ENCODE results near the gene FOXP4. TPM values are rescaled to one million over a fixed set of nuclear protein-coding genes. Genes with fewer than 3 reads are reported as not detected.
A peak's percentile ranks its signal among the peaks of the same experiment; 100 is the strongest.
"Not testable (repeated sequence)": the region's sequence is repeated elsewhere in the genome, so short reads cannot be mapped to it uniquely, and the experiment has no call there.

Gene FOXP4
- total RNA-seq, 1 experiment from 2014 or later = 1.2 TPM

- in situ Hi-C loops (cut with HindIII; ENCODE audit: low pct_unique_long_range_greater_than_20kb, low sequenced_read_pairs) = no loop called here
- DNase-seq (ENCODE audit: low read depth, low spot score) = no peak
These were observed 53.8 kb downstream of the FOXP4 start for GRCh38 chr6:41599852-41600445.

DNA sequence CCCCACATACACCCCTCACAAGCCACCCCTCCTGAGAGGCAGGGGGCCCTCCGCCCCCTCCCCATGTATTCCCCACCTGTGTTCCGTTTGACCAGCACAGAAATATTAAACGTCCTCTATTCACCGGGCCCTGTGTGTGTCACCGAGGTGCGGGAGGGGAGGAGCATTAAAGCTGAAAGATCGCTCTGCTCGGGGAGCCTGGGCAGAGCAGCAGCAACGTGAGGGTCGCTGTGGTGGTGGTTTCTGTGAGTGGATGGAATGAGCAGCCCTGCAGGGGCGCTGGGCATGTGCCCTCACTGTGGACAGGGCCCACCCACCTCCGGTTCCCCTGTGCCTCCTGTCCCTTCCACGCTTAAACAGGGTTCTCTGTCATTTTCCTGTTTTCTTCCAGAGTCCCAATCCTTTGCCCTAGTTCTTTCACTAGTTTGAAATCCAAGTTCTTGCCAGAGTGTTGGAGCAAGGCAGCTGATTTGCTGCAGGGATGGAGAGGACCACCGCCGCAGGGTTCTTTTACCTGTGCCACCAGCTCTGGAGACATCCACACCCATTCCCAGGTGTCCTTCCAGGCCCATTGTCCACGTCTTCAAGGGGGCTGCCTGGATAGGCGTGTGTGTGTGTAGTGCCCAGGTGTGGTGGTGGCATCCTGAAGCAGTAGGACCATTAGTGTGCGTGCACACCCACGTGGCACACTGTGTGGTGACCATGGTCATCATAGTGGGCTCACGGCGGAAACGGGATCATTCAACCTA, 54.5 kb downstream of the FOXP4 start:
- DNase-seq (ENCODE audit: low read depth, low spot score) = no peak
- in situ Hi-C loops (cut with HindIII; ENCODE audit: low pct_unique_long_range_greater_than_20kb, low sequenced_read_pairs) = no loop called here

DNA sequence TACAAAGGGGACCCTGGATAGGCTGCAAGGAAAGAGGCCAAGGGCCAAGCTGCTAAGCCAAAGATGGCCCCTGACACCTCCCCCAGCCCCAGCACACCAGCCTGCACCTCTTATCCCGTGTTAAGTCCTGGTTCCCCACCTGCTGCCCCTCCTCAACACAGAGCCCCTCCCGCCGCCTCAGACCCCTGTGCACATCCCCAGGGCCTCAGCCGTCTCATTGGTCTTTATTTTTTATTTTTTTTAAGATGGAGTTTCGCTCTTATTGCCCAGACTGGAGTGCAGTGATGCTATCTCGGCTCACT, 55.0 kb downstream of the FOXP4 start:
- no peak for DNase-seq (ENCODE audit: low read depth, low spot score)
- in situ Hi-C loops (cut with HindIII; ENCODE audit: low pct_unique_long_range_greater_than_20kb, low sequenced_read_pairs) = no loop called here

- in situ Hi-C loops (cut with HindIII; ENCODE audit: low pct_unique_long_range_greater_than_20kb, low sequenced_read_pairs) = no loop called here
- DNase-seq (ENCODE audit: low read depth, low spot score) = no peak
These were observed 56.2 kb downstream of the FOXP4 start for GRCh38 chr6:41602422-41602743.

DNA sequence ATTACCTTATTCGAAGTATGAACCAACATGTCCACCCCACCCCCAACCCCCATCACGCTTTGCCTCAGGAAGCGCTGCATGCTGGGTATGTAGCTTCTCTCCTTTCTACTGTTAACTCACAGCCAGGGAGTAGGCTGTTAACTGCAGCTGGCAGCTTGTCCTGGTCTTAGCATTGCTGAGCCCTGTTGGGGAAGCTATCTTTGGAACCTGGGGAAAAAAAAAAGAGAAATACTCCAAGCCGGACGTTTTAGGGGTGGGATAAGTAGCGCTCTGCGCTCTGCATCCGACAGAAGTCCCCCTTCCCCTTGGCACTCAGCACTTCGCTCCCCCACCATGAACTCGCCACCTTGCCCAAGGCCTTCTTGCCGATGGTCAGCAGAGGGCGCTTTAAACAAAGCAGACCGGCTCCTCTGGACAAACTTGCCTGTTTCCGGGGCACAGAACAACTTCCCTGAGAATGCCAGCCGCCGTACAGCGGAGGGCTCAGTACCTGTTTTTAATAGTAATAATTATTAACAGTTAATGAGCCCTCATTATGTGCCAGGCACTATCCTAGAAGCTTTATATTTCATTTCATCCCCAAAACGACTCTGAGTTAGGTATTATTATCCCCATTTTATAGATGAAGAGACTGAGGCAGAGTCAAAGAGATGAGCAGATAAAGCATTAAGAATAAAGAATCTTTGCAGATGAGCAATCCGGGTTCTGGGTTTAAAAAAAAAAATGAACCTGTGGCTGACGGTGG, 56.9 kb downstream of the FOXP4 start:
- in situ Hi-C loops (cut with HindIII; ENCODE audit: low pct_unique_long_range_greater_than_20kb, low sequenced_read_pairs) = no loop called here
- peak; percentile 89 for DNase-seq (ENCODE audit: low read depth, low spot score)

- in situ Hi-C loops (cut with HindIII; ENCODE audit: low pct_unique_long_range_greater_than_20kb, low sequenced_read_pairs) = no loop called here
These were observed 57.8 kb downstream of the FOXP4 start for GRCh38 chr6:41604006-41604405.

DNA sequence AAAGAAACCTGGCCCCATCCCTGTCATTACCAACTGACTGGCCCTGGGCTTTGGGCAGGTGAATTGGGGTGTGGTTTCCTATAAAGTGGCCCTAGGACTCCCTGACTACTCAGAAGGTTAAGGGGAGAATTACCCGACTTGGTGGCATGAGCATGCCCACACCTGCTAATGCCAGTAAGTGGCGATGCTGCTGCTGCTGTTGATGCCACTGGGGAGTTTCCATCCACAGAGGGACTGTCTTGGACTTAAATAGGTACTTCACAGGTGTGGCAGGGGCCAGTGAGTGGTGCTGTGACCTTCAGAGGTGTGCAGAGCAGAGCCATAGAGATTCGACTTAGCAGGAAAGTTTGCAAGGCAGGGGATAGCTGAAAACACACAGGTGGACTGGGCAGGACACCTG, 59.5 kb downstream of the FOXP4 start:
- DNase-seq (ENCODE audit: low read depth, low spot score) = no peak
- in situ Hi-C loops (cut with HindIII; ENCODE audit: low pct_unique_long_range_greater_than_20kb, low sequenced_read_pairs) = no loop called here

More at GRCh38 chr6:41604006-41604405, 57.8 kb downstream of the FOXP4 start:
- no peak for DNase-seq (ENCODE audit: low read depth, low spot score)

- in situ Hi-C loops (cut with HindIII; ENCODE audit: low pct_unique_long_range_greater_than_20kb, low sequenced_read_pairs) = no loop called here
- DNase-seq (ENCODE audit: low read depth, low spot score) = no peak
These were observed 60.9 kb downstream of the FOXP4 start for GRCh38 chr6:41607036-41607435.

GRCh38 chr6:41607736-41608135, 61.6 kb downstream of the FOXP4 start:
- DNase-seq (ENCODE audit: low read depth, low spot score) = no peak
- in situ Hi-C loops (cut with HindIII; ENCODE audit: low pct_unique_long_range_greater_than_20kb, low sequenced_read_pairs) = no loop called here

GRCh38 chr6:41608443-41609151, 62.4 kb downstream of the FOXP4 start:
- DNase-seq (ENCODE audit: low read depth, low spot score) = no peak
- in situ Hi-C loops (cut with HindIII; ENCODE audit: low pct_unique_long_range_greater_than_20kb, low sequenced_read_pairs) = no loop called here

DNA sequence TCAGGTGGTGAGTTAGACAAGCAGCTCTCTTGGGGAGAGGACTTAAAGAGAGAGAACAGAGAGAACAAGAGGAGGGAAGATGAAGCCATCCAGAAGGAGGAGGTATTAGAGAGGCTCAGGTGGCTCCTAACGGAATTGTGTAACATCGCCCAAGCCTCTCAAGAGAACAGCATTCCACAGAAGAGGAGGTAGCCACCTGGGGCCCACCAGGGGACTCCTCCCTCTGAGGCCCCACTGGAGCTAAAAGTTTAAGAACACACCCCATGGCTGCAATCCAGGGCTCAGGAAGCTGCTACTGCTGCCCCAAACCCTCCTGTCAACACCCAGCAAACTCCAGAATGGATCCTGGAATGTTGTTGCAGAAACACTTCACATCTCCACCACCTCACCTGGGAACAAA, 68.5 kb downstream of the FOXP4 start:
- in situ Hi-C loops (cut with HindIII; ENCODE audit: low pct_unique_long_range_greater_than_20kb, low sequenced_read_pairs) = no loop called here
- DNase-seq (ENCODE audit: low read depth, low spot score) = no peak

DNA sequence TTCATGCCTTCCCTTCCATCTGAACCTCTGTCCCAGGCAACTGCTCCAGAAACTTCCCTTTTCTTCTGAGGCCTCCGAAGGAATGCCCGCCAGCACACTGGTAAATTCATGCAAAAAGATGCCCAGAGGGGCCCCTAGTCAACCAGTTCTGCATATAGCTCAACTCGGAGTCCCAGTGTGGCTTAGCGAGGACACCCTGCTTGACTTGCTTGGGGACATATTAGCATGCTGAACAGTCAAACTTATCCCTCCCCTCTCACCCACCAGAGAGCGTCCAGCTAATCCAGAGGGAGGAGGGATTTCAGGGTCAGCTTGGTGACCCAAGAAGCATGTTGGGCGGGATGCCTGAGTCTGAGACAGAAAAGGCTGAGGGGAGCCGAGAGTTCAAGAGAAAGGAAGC, 69.1 kb downstream of the FOXP4 start:
- in situ Hi-C loops (cut with HindIII; ENCODE audit: low pct_unique_long_range_greater_than_20kb, low sequenced_read_pairs) = no loop called here
- DNase-seq (ENCODE audit: low read depth, low spot score) = no peak

GRCh38 chr6:41618598-41618997, 72.4 kb downstream of the FOXP4 start:
- DNase-seq (ENCODE audit: low read depth, low spot score) = no peak
- in situ Hi-C loops (cut with HindIII; ENCODE audit: low pct_unique_long_range_greater_than_20kb, low sequenced_read_pairs) = no loop called here

GRCh38 chr6:41619193-41619592, 73.0 kb downstream of the FOXP4 start:
- in situ Hi-C loops (cut with HindIII; ENCODE audit: low pct_unique_long_range_greater_than_20kb, low sequenced_read_pairs); DNase-seq (ENCODE audit: low read depth, low spot score): not testable (repeated sequence)

- in situ Hi-C loops (cut with HindIII; ENCODE audit: low pct_unique_long_range_greater_than_20kb, low sequenced_read_pairs) = no loop called here
- DNase-seq (ENCODE audit: low read depth, low spot score) = no peak
These were observed 75.2 kb downstream of the FOXP4 start for GRCh38 chr6:41621367-41621766.

DNA sequence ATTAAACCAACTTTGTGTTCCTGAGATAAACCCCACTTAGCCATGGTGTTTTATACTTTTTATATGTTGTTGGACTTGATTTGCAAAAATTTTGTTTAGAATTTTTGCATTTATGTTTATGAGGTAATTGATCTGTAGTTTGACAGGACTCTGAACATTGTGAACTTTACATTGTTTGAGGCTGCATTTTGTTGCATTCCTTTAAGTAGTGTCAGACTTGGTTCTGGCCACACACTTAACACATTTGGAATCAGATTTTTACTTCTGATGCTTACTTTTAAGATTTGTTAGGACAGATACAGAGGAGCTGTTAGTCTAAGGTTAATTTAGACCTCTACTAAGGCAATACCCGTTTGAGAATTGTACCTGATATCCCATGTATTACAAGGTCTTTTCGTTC, 75.6 kb downstream of the FOXP4 start:
- DNase-seq (ENCODE audit: low read depth, low spot score) = no peak
- in situ Hi-C loops (cut with HindIII; ENCODE audit: low pct_unique_long_range_greater_than_20kb, low sequenced_read_pairs) = no loop called here

DNA sequence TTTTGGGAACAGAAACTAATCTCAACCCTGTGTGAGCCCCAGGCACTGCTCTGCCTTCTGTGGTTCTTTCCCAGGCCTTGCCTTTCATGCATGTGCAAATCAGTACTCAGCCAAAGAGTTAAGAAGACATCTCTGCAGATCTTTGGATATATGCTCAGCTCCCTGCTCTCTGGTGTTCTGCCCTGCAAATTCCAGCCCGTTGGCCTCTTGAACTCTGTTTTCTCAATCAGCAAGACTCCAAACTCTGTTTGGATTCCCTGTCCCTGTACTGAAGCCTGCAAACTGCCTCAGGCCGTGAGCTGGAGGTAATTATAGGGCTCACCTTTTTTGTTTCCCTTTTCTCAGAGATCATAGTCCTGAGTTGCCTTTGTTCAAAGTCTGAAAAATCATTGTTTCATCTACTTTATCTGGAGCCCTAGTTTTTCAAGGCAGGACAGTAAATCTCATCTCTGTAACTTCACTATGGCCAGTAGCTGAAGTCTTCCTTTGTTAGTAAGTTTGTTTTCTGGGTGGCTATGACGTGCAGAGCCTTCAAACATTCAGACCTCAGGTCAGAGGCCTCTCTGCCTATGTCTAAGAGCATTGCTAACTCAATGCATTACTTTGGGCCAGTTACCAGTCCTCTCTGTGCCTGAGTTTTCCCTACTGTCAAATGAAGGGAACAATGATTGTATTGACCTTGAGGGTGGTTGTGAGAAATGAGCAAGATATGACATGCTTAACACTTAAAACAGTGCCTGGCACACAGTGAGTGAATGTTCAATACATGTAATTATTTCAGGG, 76.2 kb downstream of the FOXP4 start:
- DNase-seq (ENCODE audit: low read depth, low spot score) = peak; percentile 44
- in situ Hi-C loops (cut with HindIII; ENCODE audit: low pct_unique_long_range_greater_than_20kb, low sequenced_read_pairs) = no loop called here

- in situ Hi-C loops (cut with HindIII; ENCODE audit: low pct_unique_long_range_greater_than_20kb, low sequenced_read_pairs) = no loop called here
- DNase-seq (ENCODE audit: low read depth, low spot score) = no peak
These were observed 77.1 kb downstream of the FOXP4 start for GRCh38 chr6:41623330-41623729.

Measured in SK-MEL-5 (cell line).